ENCODE data around the gene TULP4. TPM values are rescaled to one million over a fixed set of nuclear protein-coding genes. Genes with fewer than 3 reads are reported as not detected.

The TULP4 gene
- total RNA-seq, 1 experiment from 2014 or later = 64.6 TPM

GRCh38 chr6:158356586-158357546, 44.6 kb downstream of the TULP4 start:
- Mint-ChIP-seq H3K9me3 (no peaks in the 10 kb centered on the region), H3K4me1 (peaks cover 10 to 21% of the 10 kb centered on the region in 2 experiments), H3K4me3 (no peak overlapping the region), H3K27me3 (ENCODE audit: low read depth) (no peaks in the 10 kb centered on the region), H3K36me3 (ENCODE audit: insufficient read depth in 1 of 3, low read depth in 3 of 3) (no peaks in the 10 kb centered on the region), H3K27ac (peak overlapping the region; percentile 46 to 66 (median 63); a peak in 4 of 7 replicates)
- H3K14ac ChIP-seq (ENCODE audit: insufficient read depth, low read length) = no peak overlapping the region
- WGBS (ENCODE audit: extremely low coverage, insufficient read length, low lambda C conversion rate) = no CpG with 5 or more reads among the region's 12 CpGs
- H3K27me3 ChIP-seq (ENCODE audit: insufficient read depth, low read length) = no peaks in the 10 kb centered on the region
- no peaks in the 10 kb centered on the region for H3K9me3 ChIP-seq (ENCODE audit: control insufficient read depth, low read depth, low read length)
- no peak overlapping the region for H3K27ac ChIP-seq (ENCODE audit: insufficient read length, low read depth, low read length)
- H3K4me1 ChIP-seq (ENCODE audit: insufficient read depth, low read length) = no peaks in the 10 kb centered on the region
- H4K5ac ChIP-seq (ENCODE audit: insufficient read length, low read depth, low read length) = no peak overlapping the region
- no peak overlapping the region for H2BK20ac ChIP-seq (ENCODE audit: low read depth, low read length, poor library complexity, severe bottlenecking)
- no peak overlapping the region for H3T11ph ChIP-seq (ENCODE audit: low read length)
- H2BK12ac ChIP-seq (ENCODE audit: insufficient read length, low read depth, low read length) = no peak overlapping the region
- H3K79me1 ChIP-seq (ENCODE audit: insufficient read depth, low read depth, low read length, poor library complexity, severe bottlenecking) = peaks cover 2% of the 10 kb centered on the region
- TF ChIP-seq CTCF (conservative IDR thresholded peaks at IDR 0.05) = no peak
- H2BK5ac ChIP-seq (ENCODE audit: insufficient read length, low read length) = no peak overlapping the region
- H3K9ac ChIP-seq (ENCODE audit: extremely low read depth, insufficient read length, low read length) = no peak overlapping the region
- no peak for DNase-seq
- H3K4me2 ChIP-seq (ENCODE audit: insufficient read depth, insufficient read length, low read length) = no peak overlapping the region
- no peak overlapping the region for H4K8ac ChIP-seq (replicated peaks; ENCODE audit: insufficient read length, low read depth, low read length)
- no peak overlapping the region for H3K23ac ChIP-seq (ENCODE audit: insufficient read length, low read depth, low read length)
- no peak overlapping the region for H2AK5ac ChIP-seq (ENCODE audit: insufficient read length, low read length)
- no peaks in the 10 kb centered on the region for H3K23me2 ChIP-seq (ENCODE audit: insufficient read length, low read depth, low read length, poor library complexity, severe bottlenecking)
- no peak overlapping the region for H4K91ac ChIP-seq (ENCODE audit: insufficient read length, low read depth, low read length)
- H3K56ac ChIP-seq (ENCODE audit: insufficient read length, low read depth, low read length) = no peak overlapping the region
- H3K79me2 ChIP-seq (ENCODE audit: insufficient read depth, low read length) = no peaks in the 10 kb centered on the region; the same call in 1 of the 2 replicates
- no peaks in the 10 kb centered on the region for H4K20me1 ChIP-seq (ENCODE audit: control insufficient read depth, insufficient read depth, insufficient read length)
- no peak overlapping the region for H3K18ac ChIP-seq (ENCODE audit: insufficient read length, low read depth, low read length)
- H2BK15ac ChIP-seq (ENCODE audit: low read depth, low read length) = no peak overlapping the region
- H2AFZ ChIP-seq (ENCODE audit: low read length) = no peak overlapping the region
- H2BK120ac ChIP-seq (ENCODE audit: low read depth, low read length, poor library complexity, severe bottlenecking) = no peak overlapping the region
- no peak overlapping the region for H3K4ac ChIP-seq (ENCODE audit: low read depth, low read length)

Data from H9 (cell line).